Testis (tissue), 2 donors: ENCODE results near the gene SPDYE6.

Source experiments
- CTCF ChIP-seq, 3 experiments: fragments of 450-650 bp in 2 of 3; fragments of 200-600 bp in 1 of 3; sonication (generic) in 1 of 3; IDR thresholded peaks; one replicate each; pipeline ENCODE4 v1.5.1; 2016 to 2019; ENCODE audit warnings: antibody characterized with exemption in 3 of 3, mild to moderate bottlenecking in 2 of 3, moderate library complexity in 1 of 3
- POLR2A ChIP-seq: fragments of 450-650 bp; IDR thresholded peaks from one replicate; pipeline ENCODE4 v1.6.1; 2017; ENCODE audit warnings: antibody characterized with exemption, mild to moderate bottlenecking, moderate library complexity

GRCh38 chr7:102313997-102314780, 42.1 kb downstream of the SPDYE6 start:
- TF ChIP-seq CTCF (IDR thresholded peaks at IDR 0.05) (no peak), POLR2A (no peak)
